ENCODE measurements around the gene SCN4A.

SCN4A gene

DNA sequence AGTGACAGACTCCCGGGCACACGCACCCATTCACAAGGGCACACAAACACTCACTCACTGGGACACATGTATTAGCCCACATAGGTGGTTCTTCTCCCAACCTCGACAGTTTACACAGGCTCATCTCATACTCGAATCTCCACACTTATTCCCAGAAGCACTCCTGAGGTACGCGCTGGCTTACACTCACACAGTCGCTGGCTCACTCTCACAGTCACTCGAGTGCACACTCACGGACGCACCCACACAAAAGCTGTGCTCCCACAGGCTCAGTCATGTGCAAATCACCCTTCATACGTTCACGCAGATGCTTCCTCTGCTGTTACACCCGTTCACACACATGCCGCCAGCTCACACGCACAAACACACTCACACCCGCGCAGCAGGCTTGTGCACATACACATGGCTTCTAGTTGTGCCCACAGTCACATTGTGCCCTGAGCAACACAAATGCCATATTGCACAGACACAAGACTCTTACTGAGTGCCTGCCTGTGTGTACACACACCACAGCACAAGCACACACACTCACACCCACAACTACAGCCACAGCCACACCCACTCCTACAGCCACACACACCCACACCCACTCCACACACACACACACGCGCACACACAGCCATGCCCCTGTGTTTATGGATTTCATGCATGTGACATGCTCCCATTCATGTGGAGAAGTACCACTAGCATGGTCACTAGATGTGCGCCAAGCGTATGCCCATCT, 17.1 kb upstream of the SCN4A start:
- DNase-seq (ENCODE audit: low spot score), result no peak
- in situ Hi-C loops (cut with MboI; ENCODE audit: low pct_unique_long_range_greater_than_20kb, low sequenced_read_pairs, unreplicated experiment), result no loop called here
- TF ChIP-seq, protein P1, sequence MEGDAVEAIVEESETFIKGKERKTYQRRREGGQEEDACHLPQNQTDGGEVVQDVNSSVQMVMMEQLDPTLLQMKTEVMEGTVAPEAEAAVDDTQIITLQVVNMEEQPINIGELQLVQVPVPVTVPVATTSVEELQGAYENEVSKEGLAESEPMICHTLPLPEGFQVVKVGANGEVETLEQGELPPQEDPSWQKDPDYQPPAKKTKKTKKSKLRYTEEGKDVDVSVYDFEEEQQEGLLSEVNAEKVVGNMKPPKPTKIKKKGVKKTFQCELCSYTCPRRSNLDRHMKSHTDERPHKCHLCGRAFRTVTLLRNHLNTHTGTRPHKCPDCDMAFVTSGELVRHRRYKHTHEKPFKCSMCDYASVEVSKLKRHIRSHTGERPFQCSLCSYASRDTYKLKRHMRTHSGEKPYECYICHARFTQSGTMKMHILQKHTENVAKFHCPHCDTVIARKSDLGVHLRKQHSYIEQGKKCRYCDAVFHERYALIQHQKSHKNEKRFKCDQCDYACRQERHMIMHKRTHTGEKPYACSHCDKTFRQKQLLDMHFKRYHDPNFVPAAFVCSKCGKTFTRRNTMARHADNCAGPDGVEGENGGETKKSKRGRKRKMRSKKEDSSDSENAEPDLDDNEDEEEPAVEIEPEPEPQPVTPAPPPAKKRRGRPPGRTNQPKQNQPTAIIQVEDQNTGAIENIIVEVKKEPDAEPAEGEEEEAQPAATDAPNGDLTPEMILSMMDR (IDR thresholded peaks at IDR 0.05; ENCODE audit: extremely low read depth, insufficient read depth, missing control alignments), result no peak

DNA sequence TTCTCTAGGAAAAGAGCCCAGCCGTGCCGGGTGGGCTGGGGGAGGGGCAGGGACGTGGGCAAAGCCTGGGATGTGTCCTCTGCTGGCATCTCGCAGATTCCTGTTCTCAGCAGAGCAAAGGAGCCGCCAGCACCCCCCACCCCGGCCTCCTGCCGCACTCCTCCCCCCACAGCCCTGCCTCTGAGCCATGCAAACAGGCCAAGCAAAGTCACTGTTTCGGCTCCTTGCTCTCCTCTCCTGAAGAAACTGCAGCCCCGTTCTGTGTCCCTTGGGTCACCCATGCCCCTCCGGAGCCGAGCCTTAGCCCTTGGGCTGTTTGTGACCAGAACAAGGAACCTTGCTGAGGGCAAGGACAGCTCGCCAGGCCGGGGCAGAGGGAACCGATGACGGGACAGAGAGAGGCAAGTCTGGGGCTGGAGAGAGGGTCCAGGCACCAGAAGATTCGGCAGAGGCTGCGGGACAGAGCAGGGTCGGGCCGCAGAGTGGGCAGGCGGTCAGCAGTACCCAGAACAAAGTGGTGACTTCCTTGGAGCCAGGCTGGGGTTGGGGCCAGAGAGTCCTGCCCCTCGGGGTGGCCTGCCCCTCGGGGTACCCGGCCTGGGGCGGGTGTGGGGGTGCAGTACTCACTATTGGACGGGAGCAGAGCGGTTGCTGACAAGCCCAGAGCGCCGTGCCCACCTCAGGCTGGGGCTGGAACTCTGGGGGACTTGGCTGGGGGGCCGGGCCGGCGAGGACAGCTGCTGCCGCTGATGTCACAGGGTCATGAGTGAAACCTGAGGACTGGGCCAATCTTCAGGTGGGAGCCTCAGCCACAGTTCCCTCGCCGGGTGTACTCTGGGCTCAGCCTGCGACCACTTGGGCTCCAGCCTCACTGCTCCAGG, 16.3 kb upstream of the SCN4A start:
- in situ Hi-C loops (cut with MboI; ENCODE audit: low pct_unique_long_range_greater_than_20kb, low sequenced_read_pairs, unreplicated experiment), result no loop called here
- TF ChIP-seq, protein P1 (IDR thresholded peaks at IDR 0.05; ENCODE audit: extremely low read depth, insufficient read depth, missing control alignments), result no peak
- no peak for DNase-seq (ENCODE audit: low spot score)

DNA sequence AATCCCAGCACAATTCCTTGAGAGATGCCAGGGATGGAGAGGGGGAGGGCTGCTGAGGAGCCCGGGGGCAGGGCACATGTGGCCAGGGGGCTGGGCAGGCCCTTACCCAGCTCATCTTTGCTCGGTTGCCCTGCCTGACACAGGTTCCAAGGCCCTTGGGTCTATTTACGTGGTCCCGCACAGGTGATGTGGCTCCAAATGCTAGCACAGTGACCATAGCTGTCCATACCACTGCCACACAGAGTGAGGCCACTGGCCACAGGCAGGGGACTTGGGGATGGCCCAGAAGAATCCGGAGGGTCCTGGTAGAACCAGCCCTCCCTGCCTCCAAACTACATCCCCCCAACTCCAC, 15.4 kb upstream of the SCN4A start:
- in situ Hi-C loops (cut with MboI; ENCODE audit: low pct_unique_long_range_greater_than_20kb, low sequenced_read_pairs, unreplicated experiment), result no loop called here
- TF ChIP-seq, protein P1 (IDR thresholded peaks at IDR 0.05; ENCODE audit: extremely low read depth, insufficient read depth, missing control alignments), result no peak
- no peak for DNase-seq (ENCODE audit: low spot score)

DNA sequence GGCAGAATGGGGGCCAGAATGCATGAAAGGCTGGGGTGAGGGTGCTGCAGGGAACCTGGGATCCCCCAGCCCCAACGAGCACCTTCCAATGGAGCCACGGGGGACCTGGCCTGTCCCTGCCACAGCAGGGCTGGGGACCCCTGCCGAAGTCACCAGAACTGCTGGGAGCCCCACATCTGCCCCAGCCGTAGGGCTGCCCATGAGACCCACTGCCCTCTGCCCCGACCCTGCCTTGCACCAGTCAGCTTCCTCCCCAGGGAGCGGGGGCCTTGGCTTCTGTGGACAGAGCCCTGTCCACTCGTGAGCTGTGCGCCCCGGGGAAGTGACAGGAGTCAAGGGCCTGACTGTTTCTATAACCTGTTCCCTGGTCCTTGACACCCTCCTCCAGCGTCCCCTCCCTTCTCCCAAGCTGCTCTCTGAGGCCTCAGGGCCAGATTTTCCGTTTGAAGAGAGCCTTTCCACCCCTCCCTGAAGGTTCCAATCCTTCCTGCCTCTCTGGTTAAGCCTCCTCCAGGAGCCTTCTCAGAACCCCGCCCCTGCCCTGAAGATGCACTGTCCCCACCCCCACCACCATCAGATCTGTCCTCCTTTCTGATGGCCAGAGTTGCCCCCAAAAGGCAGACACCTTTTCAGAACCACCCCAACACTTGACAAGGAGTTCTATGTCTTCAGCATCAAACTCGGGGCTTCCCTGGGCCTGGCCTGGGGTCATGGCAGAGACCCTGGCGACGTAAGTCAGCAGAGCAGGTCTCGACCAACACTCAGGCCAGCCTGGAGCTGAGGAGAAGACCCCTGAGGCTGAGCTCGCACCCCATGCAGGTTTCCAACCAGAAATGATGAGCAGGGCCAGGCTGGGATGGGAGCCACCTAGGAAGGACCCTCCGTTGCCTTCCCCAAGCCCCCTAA, 14.8 kb upstream of the SCN4A start:
- no peak for DNase-seq (ENCODE audit: low spot score)
- TF ChIP-seq, protein P1 (IDR thresholded peaks at IDR 0.05; ENCODE audit: extremely low read depth, insufficient read depth, missing control alignments), result no peak
- in situ Hi-C loops (cut with MboI; ENCODE audit: low pct_unique_long_range_greater_than_20kb, low sequenced_read_pairs, unreplicated experiment), result no loop called here

GRCh38 chr17:63986821-63987220, 14.1 kb upstream of the SCN4A start:
- in situ Hi-C loops (cut with MboI; ENCODE audit: low pct_unique_long_range_greater_than_20kb, low sequenced_read_pairs, unreplicated experiment), result no loop called here
- no peak for DNase-seq (ENCODE audit: low spot score)

More at GRCh38 chr17:63986821-63987220, 14.1 kb upstream of the SCN4A start:
- TF ChIP-seq, protein P1 (IDR thresholded peaks at IDR 0.05; ENCODE audit: extremely low read depth, insufficient read depth, missing control alignments), result no peak

Measured in GM13977 (cell line).